Brain microvascular endothelial cell (primary cell): ENCODE data around the gene DNMT3A.

Experiments
- DNase-seq: peaks from one replicate; pipeline ENCODE4 v3.0.0-alpha.2; 2020
- H3K27ac ChIP-seq: fragments of 250-450 bp; sonication (Bioruptor Pico); 2 replicates; pipeline ENCODE4 v1.5.1; 2020; ENCODE audit warnings: mild to moderate bottlenecking, moderate library complexity
- H3K27me3 ChIP-seq: fragments of 250-450 bp; sonication (Bioruptor Pico); replicated peaks from 2 replicates; pipeline ENCODE4 v1.5.1; 2020; ENCODE audit warnings: mild to moderate bottlenecking
- H3K36me3 ChIP-seq: fragments of 250-450 bp; sonication (Bioruptor Pico); replicated peaks from 2 replicates; pipeline ENCODE4 v1.5.1; 2020; ENCODE audit warnings: mild to moderate bottlenecking
- H3K4me3 ChIP-seq: 2 replicates; pipeline ENCODE4 v1.5.1; 2011; ENCODE audit warnings: low read depth, mild to moderate bottlenecking, control low read depth, low read length, moderate library complexity
- CTCF ChIP-seq: IDR thresholded peaks from 2 replicates; pipeline ENCODE4 v1.5.1; 2011; ENCODE audit warnings: low read depth, mild to moderate bottlenecking, moderate library complexity, low read length, control low read depth, inconsistent platforms; ENCODE audit errors: missing control alignments
- in situ Hi-C: cut with HindIII; loops from 2 replicates; pipeline ENCODE4 v1.10.0; 2017; ENCODE audit warnings: low sequenced_read_pairs, low pct_ligation_motif_present

Gene DNMT3A

GRCh38 chr2:25378731-25379490 is 37.2 kb upstream of the DNMT3A start:
- in situ Hi-C loops, result no loop called here
- H3K4me3 ChIP-seq, result no peak overlapping the region
- no peak for DNase-seq
- no peaks in the 10 kb centered on the region for H3K27me3 ChIP-seq
- H3K27ac ChIP-seq, result no peak overlapping the region
- H3K36me3 ChIP-seq, result no peaks in the 10 kb centered on the region
- TF ChIP-seq CTCF, result no peak

GRCh38 chr2:25377822-25378421 is 36.2 kb upstream of the DNMT3A start:
- no peak for TF ChIP-seq CTCF
- Histone ChIP-seq H3K4me3 (no peak overlapping the region), H3K27ac (no peak overlapping the region), H3K36me3 (no peaks in the 10 kb centered on the region), H3K27me3 (no peaks in the 10 kb centered on the region)
- in situ Hi-C loops, result no loop called here
- no peak for DNase-seq

DNA sequence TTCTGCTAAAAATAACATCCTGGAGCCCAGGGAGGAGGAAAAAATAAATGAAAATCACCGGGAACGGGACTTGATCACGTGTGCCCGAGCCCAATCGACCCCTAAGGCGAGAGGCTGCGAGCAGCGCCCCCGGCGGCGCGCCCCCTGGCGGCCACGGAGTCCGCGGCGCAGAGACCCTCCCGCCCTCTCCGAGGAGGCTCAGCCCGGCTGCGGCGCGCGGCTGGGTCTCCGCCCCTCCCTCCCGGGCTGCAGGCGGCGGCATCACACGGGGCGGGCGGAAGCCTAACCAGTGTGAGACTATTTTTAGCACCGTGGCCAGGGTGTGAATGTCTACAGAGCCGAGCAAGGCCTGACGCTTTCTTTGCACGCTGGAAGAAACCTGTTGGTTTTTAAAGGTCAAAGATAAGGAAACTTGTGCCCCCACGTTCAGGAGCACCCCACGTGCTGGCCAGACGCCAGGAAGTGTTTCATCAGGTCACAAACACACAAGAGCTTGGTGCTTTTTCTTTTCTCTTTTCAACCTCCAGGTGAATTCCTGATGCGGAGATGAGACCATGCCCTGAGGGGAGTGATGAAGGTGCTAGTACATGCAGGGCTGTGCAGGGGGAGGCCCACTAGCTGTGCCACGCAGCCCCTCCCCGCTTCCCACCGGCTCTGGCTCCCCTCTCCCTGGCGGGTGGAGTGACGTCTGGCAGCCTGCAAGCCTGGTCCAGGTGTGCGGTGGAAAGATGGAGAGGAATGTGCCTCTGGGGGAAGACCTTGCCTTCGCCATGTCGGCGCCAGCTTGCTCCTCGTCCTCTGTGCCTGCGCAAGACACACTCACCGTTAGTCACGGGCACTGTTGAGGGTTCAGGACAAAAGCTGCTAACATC is 35.3 kb upstream of the DNMT3A start:
- in situ Hi-C loops, result no loop called here
- no peaks in the 10 kb centered on the region for H3K36me3 ChIP-seq
- H3K27ac ChIP-seq, result no peak overlapping the region

GRCh38 chr2:25375989-25376545 is 34.3 kb upstream of the DNMT3A start:
- H3K4me3 ChIP-seq, result no peak overlapping the region
- in situ Hi-C loops, result no loop called here
- no peaks in the 10 kb centered on the region for H3K27me3 ChIP-seq
- DNase-seq, result no peak
- TF ChIP-seq CTCF, result no peak
- no peak overlapping the region for H3K27ac ChIP-seq
- H3K36me3 ChIP-seq, result no peaks in the 10 kb centered on the region

More for the DNA sequence above, 35.3 kb upstream of the DNMT3A start:
- peak; percentile 61 for TF ChIP-seq CTCF
- DNase-seq, result peak; percentile 77
- H3K27me3 ChIP-seq, result no peaks in the 10 kb centered on the region
- peak overlapping the region; percentile 26 for H3K4me3 ChIP-seq

DNA sequence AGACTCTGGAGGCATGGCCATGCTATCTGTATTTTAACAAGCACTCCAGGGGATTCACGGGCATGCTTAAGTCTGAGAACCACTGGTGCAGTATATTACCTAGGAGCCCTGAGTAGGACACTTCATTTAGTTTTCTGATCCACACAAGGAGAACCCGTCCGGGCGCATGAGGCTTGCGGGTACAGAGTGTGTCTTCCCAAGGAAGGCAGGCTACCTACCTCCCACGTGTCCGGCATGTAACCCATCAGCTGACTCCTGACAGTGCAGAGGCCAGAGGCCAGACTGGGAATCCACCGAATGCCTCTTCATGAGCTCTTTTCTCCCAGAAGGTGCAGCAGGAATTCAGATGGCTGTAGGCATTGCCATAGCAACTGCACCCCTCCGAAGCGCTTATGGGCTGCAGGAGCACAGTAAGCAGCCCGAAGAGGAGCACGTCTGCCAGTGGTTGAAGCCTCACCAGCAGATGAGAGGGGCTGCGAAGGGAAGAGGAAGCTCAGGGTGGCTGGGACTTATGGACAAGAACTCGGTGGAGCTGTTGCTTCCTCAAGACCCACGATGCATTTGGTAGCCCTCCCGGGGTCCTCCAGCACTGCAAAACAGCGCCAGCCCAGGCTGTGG is 33.8 kb upstream of the DNMT3A start:
- H3K27ac ChIP-seq, result no peak overlapping the region
- no peaks in the 10 kb centered on the region for H3K36me3 ChIP-seq
- no peak overlapping the region for H3K4me3 ChIP-seq
- no peak for DNase-seq
- no peaks in the 10 kb centered on the region for H3K27me3 ChIP-seq
- in situ Hi-C loops, result no loop called here
- TF ChIP-seq CTCF, result no peak
